Measurements from ENCODE around the gene ZC3H14.

GRCh38 chr14:88605594-88605993 is 42.8 kb downstream of the ZC3H14 start:
- TF ChIP-seq CTCF (IDR thresholded peaks at IDR 0.05) = no peak
- no peak for TF ChIP-seq POLR2A (IDR thresholded peaks at IDR 0.05)

Data from Peyer's patch (tissue), 4 donors.